ENCODE results near the gene MSLN. TPM values are rescaled to one million over a fixed set of nuclear protein-coding genes. Genes with fewer than 3 reads are reported as not detected.

The MSLN gene
- total RNA-seq, 4 donors from 2014 or later: 1.5 TPM; not detected in 3

DNA sequence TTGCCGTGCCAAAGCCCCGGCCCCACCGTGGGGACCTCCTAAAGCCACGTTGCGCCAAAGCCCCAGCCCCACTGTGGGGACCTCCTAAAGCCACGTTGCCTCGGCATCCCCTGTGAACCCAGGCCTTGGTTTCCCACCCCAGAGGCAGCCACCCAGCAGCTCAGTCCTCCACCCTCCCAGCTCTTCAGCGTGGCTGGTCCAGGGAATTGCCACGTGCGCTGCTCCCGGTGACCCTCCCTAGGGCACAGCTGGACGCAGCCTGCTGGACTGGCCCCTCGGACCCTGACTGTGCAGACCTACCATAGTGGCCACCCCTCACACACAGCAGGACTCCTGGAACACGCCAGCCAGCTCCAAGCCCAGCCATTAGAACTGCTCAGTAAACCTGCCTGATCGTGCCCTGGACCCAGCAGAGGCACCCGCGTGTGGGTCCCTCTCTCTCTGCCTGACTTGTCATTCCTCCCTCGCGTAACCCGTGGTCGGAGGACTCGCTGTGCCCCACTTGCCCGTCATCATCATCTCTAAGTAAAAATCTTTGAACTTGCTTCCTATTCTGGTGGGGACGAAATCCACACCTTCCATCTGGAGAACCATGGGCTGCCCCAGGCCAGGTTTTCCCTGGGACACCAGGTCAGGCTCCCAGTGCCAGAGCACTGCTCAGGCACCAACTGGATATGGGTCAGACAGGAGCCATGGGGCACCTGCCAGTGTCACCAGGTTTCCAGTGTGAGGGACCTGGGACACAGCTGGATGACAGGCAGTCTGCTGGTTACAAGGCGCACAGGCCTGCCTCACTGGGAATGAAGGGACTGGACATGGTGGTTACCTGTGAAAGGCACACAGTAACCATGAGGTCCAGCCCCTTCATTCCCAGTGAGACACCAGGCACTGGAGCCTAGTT is 25.3 kb upstream of the MSLN start:
- Histone ChIP-seq H3K4me1 (peaks cover 0 to 9% (median 8%) of the 10 kb centered on the region in 4 donors), H3K4me3 (no peak overlapping the region), H3K27ac (no peak overlapping the region), H3K36me3 (peaks cover 0 to 94% (median 0%) of the 10 kb centered on the region in 3 donors), H3K27me3 (no peaks in the 10 kb centered on the region), H3K9me3 (no peaks in the 10 kb centered on the region)
- DNase-seq (ENCODE audit: low spot score in 2 of 2): no peak
- TF ChIP-seq POLR2A (IDR thresholded peaks at IDR 0.05) (no peak), EP300 (IDR thresholded peaks at IDR 0.05) (no peak)
- TF ChIP-seq, protein P1, sequence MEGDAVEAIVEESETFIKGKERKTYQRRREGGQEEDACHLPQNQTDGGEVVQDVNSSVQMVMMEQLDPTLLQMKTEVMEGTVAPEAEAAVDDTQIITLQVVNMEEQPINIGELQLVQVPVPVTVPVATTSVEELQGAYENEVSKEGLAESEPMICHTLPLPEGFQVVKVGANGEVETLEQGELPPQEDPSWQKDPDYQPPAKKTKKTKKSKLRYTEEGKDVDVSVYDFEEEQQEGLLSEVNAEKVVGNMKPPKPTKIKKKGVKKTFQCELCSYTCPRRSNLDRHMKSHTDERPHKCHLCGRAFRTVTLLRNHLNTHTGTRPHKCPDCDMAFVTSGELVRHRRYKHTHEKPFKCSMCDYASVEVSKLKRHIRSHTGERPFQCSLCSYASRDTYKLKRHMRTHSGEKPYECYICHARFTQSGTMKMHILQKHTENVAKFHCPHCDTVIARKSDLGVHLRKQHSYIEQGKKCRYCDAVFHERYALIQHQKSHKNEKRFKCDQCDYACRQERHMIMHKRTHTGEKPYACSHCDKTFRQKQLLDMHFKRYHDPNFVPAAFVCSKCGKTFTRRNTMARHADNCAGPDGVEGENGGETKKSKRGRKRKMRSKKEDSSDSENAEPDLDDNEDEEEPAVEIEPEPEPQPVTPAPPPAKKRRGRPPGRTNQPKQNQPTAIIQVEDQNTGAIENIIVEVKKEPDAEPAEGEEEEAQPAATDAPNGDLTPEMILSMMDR (IDR thresholded peaks at IDR 0.05): no peak
- 93 to 94% methylated on average over 23 to 25 of the region's 25 CpGs for WGBS, 2 donors

DNA sequence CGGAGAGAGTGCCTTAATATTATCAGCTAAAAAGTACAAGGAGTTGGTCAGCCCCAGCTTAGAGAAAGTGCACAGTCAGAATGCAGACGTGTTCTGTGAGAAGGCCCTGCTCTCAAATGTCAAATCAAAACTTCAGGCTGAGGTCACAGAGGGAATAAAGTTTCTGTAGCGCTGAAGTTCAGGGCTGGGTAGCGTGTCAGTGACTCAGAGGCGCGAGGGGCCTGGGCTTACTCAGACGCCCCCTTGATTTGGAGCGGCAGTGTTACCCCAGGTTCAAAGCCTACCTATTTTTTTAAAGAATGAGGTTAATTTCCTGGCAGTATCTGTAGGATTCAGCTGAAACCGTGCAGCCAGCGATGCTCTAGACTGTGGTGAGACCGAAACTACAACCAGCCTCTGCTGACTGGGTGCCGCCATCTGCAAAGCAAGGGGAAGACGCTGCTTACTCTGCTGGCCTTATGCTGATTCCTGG is 24.5 kb upstream of the MSLN start:
- H3K27ac ChIP-seq: no peak overlapping the region
- H3K9me3 ChIP-seq: no peaks in the 10 kb centered on the region
- no peak for DNase-seq (ENCODE audit: low spot score in 2 of 2)
- H3K4me3 ChIP-seq: no peak overlapping the region
- no peaks in the 10 kb centered on the region for H3K27me3 ChIP-seq
- 82 to 90% methylated on average over 13 of the region's 13 CpGs for WGBS, 2 donors
- H3K36me3 ChIP-seq: peaks cover 0 to 86% (median 0%) of the 10 kb centered on the region in 3 donors
- TF ChIP-seq POLR2A (IDR thresholded peaks at IDR 0.05) (no peak), EP300 (IDR thresholded peaks at IDR 0.05) (no peak)
- TF ChIP-seq, protein P1 (IDR thresholded peaks at IDR 0.05): no peak
- peaks cover 0 to 13% (median 11%) of the 10 kb centered on the region in 4 donors for H3K4me1 ChIP-seq

DNA sequence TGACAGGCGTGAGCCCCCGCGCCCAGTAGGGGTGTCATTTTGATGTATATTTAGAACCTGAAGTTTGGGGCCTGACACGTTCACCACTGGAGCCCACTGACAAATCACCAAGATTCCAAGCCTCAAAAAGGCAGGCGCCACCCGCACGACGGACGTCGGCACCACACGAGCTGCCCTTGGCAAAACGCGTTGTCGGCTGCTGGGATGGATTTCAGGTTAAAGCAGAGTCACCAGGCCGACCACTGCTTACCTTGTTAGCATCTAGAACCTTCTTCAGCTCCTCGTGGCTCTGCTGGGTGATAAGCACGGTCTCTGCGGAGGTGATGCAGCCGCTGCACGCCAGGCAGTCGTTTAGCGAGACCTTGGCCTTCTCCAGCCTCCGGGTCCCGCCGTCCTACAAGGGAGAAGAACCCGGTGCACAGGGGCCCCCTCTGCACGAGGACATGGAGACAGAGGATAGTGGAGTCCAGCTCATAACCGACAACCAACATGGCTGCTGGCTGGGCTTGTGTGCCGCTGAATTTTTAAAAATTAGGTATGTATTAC is 23.5 kb upstream of the MSLN start:
- no peaks in the 10 kb centered on the region for H3K27me3 ChIP-seq
- no peaks in the 10 kb centered on the region for H3K9me3 ChIP-seq
- DNase-seq (ENCODE audit: low spot score in 2 of 2): no peak
- 93 to 95% methylated on average over 29 of the region's 29 CpGs for WGBS, 2 donors
- no peak overlapping the region for H3K4me3 ChIP-seq
- no peak overlapping the region for H3K27ac ChIP-seq
- TF ChIP-seq EP300 (IDR thresholded peaks at IDR 0.05) (no peak), POLR2A (IDR thresholded peaks at IDR 0.05) (no peak)
- TF ChIP-seq, protein P1 (IDR thresholded peaks at IDR 0.05): no peak
- H3K36me3 ChIP-seq: peaks cover 0 to 76% (median 0%) of the 10 kb centered on the region in 3 donors
- peaks cover 0 to 16% (median 14%) of the 10 kb centered on the region in 4 donors for H3K4me1 ChIP-seq

DNA sequence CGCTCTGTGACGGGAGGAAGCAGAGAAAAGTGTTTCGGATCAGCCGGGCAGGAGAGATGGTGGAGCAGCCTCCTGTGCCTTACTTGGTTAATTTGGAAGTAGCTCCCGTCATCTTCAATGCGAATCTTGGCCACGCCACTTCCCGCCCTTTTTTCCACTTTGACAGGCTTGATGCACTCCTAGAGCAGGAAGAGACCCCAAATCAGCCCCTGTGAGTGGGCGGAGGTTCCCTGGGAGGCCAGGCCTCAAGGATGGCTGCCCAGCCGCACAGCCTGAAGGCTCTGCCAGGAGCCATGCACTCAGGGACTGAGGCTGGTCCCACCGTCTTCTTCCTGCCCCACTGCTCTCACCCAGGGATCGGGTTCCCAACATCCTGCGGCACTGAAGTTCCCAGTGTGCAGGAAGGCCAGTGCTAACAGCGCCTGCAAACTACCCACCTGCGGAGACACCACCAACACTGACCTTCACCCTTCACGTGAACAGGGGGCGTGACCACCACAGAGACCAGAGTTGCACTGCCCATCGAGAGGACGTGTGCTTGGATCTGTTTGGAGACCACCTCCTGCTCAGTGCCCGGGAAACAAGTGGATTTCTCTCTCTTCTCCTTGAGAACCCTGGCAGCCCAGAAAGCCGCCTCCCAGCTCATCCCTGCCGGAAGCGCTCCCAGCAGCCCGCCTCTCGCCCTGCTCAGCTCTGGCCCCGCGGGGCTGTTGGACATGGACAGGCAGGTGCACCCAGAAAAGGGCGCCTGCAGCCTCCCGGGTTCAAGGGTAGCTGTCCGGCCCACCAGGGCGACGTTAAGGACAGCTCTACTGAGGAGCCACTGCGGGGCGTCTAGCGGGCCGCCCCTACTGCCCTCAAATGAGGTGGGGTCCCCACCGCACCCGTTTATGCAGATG is 20.7 kb upstream of the MSLN start:
- H3K36me3 ChIP-seq: peaks cover 0 to 48% (median 0%) of the 10 kb centered on the region in 3 donors
- no peak for DNase-seq (ENCODE audit: low spot score in 2 of 2)
- 41 to 44% methylated on average over 33 to 38 of the region's 38 CpGs for WGBS, 2 donors
- peaks cover 0 to 16% (median 14%) of the 10 kb centered on the region in 4 donors for H3K4me1 ChIP-seq
- H3K9me3 ChIP-seq: no peaks in the 10 kb centered on the region
- H3K27ac ChIP-seq: peak overlapping the region in 2 of 4 donors; percentile 85 to 87
- H3K27me3 ChIP-seq: peaks cover 0 to 3% of the 10 kb centered on the region in 2 donors
- TF ChIP-seq EP300 (IDR thresholded peaks at IDR 0.05) (no peak), POLR2A (IDR thresholded peaks at IDR 0.05) (no peak)
- TF ChIP-seq, protein P1 (IDR thresholded peaks at IDR 0.05): no peak
- H3K4me3 ChIP-seq: peak overlapping the region; percentile 75 to 100 (median 94)

All from tibial nerve (tissue), 4 donors.